Esophagus mucosa (tissue), 1 donor: ENCODE measurements around the gene AGFG1. TPM values are rescaled to one million over a fixed set of nuclear protein-coding genes. Genes with fewer than 3 reads are reported as not detected.

Source experiments
- ATAC-seq: fragments of 200-7000 bp; cut with Tn5 transposase; one replicate; pipeline ENCODE4 v1.9.1; 2020
- total RNA-seq: library from RNA; stranded (reverse); gene quantifications from one replicate; pipeline ENCODE4 v1.2.4, GENCODE V29; 2023
- donor health status: DM: yes; HTN: yes; CAD: no.

Gene AGFG1
- total RNA-seq, 1 donor from 2014 or later = 62.4 TPM

DNA sequence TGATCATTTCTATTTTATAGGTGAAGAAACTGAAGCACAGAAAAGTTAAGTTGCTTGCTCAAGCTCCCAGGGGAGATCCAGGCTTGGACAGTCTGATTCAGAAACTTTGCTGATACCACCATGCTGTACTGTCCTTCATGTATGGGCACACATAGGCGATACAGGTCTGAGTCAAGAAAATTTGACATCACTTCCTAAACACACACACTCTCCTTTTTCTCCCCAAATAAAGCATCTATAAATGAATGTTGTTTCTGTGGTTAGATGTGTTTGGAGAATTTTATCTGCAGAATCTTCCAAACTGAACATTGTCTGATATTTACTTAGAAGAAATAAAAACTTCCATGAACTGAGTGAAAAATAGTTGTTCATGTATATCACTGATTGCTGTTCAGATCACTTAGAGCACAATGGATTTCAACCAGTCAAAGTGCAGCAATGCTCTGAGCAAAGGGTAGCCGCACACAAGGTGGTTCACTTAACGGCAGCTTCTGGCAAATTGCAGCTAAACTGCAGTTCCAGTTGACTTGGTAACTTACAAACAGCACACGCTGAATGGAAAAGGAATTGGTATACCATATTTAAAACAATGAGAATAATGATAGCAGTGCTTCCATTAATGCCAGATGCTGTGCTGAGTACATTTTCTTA is 10.0 kb upstream of the AGFG1 start:
- ATAC-seq = no peak

DNA sequence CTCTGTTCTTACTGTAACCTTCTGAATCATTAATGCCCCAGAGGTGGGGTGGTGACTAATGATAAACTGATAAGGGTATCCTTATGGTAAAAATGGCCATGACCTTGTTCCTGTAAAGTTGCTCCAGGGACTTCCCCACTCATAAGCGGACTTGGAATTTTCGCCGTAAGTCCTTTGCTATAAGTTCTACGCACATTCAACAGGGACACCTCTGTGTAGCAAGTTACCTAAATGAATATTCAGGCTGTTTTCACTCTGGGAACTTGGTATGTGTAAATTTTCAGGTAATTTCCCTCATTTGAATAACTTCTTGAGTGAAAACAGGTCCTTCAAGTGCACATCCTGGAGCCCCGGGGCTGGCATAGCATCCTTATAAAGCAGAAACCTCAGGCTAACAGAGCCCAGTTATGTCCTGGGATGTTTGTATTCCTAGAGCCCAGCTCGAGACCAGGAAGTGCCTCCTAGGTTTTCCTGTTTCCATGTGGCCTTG is 9.4 kb upstream of the AGFG1 start:
- peak; percentile 24 for ATAC-seq

DNA sequence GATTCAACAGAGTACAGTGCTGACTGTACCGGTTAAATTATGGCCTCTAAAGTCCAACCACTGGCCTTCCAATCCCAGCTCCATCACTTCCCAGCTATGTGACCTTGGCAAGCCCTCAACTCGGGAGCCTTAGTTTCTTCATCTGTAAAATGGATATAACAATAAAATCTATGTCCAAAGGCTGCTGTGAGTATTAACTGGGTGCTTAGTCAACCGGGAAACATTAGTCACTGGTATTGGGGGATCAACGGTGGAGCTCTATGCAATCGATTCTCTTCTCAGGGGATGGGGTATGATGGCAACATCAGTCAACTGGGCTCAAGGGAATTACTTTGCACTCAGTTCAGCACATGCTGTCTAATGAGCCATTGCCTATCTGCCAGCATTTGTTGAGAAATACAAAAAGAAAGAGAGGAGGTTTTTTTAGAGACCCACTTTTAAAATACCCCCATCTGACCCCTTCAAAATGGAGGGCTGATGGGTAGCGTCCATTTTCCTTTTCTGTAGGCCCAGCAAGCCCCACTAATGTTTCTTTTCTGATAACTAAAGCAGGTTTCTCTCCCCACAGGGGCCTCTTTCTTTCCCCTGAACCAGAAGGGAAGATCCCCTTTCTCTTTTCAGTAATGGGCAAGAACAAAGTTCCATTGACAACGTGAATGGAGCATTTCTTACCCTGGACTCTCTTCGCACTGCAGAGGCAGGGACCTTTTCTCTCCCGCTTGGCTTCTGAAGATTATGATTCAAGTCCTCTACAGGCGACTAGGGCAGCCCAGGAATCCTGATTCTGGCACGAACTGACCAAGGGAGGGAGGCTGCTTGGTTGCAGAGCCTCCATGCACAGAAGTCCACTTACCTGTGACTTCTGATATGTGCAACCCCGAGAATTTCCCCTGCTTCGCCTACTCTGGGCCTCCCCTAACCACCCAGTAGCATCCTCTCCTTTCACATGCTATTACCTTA is 8.7 kb upstream of the AGFG1 start:
- ATAC-seq = no peak

DNA sequence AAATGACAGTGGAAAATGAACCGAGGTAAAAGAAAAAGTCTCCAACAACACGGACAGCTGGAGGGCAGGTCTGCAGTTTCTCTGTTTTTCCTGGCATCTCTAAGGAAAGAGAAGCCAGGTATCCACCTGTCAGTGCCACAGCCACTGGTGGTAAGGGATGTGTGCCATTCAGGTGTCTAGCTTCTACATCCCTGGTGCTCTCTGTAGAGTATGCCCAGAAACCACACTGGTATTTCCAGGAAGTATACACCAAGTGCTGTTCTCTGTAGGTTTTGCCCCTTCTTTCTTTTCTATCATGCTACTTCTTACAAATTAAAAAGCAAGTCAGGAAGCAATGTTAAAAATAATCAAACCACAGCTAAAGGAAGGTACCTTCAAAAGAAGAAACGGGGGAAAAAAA is 7.6 kb upstream of the AGFG1 start:
- ATAC-seq = no peak

DNA sequence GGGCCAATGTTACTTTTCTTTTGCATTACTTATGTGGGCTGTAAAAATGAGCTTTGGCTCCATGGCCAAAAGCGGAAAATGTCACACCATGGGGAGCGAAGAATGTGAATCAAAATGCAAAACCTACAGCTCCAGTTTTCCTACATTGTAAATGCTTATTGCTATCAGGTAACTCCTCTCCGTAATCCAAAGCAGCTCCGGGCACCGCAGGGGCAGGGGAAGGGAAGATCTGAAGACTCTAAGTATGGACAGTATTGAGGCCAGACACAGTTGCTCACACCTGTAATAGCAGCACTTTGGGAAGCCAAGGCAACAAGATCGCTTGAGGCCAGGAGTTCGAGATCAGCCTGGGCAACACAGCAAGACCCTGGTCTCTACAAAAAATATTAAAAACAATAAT is 7.1 kb upstream of the AGFG1 start:
- no peak for ATAC-seq

DNA sequence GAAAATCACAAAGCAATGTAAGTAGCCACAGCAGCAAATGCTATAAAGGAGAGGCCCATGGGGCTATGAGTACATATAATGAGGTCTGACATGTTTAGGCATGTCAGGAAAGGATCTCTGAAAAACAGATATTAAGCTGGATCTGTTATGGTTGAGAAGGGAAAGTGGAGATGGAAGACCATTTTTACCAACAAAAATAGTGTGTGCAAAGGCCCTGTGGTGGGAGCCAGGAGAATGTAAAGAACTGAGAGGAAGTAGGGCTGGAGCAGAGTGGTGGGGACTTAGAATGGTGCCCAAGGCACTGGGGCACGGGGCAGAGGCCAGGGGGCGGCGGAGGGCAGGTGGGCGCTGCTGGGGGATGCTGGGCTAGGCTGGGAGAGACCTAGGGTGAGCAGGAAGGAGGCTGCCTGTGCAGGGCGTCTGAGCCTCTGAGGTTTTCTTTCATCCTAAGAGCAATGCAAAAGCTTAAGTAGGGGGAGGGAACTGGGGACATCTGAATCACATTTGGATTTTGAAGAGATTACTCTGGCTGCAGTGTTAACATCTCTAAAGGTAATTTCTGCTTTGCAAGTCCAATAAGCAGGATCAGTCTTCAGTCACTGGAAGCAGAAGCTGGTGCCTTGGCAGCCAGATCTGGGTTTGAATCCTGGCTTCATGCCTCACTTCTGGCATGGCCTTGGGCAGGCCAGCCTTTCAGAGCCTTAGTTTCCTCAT is 4.9 kb upstream of the AGFG1 start:
- peak; percentile 38 for ATAC-seq

DNA sequence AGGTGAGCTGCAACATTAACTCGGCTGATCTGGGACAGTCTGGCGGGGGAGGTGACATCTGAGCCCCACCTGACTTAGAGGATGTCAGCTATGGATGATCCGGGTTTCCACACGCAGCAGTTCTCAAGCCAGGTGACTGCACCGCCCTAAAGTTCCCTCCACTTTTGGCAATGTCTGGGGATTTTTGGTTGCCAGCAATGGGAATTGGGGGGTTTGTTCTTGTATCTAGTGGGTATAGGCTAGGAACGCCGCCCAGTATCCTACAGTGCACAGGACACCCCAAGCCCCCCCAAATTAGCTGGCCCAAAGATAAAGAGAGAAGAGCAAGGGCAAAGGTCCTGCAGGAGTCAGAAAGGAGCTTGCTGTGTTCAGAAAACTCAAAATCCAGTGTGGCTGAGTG is 544 bp upstream of the AGFG1 start:
- no peak for ATAC-seq

DNA sequence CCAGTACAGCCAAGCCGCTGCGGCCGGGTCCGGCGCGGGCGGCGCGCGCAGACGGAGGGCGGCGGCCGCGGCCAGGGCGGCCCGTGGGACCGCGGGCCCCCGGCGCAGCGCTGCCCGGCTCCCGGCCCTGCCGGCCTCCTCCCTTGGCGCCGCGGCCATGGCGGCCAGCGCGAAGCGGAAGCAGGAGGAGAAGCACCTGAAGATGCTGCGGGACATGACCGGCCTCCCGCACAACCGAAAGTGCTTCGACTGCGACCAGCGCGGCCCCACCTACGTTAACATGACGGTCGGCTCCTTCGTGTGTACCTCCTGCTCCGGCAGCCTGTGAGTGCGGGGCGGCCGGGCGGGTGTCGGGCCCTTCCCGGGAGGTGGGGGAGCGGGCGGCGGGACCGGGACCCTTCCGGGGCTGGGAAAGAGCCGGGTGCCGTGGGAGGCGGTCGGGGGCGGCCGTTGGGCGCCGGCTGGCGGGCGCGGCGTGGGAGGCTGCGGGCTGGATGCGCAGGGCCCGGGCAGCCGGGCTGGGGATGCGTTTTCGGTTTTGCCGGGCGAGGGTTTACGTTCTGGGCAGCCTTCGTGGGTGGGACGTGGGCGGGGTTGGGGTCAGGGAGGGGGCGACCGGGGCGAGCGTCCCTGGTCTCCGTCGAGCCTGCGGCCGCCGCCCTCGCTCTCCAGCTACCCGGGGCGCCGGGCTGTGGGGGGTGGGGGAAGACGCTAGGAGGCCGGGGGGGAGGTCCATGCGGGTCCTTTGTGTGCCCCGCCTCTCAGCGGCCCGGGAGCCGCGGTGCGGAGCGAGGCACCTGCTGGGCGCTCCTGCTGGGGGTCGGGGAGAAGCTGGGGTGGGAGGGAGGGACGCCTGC is 537 bp downstream of the AGFG1 start:
- peak; percentile 70 for ATAC-seq

DNA sequence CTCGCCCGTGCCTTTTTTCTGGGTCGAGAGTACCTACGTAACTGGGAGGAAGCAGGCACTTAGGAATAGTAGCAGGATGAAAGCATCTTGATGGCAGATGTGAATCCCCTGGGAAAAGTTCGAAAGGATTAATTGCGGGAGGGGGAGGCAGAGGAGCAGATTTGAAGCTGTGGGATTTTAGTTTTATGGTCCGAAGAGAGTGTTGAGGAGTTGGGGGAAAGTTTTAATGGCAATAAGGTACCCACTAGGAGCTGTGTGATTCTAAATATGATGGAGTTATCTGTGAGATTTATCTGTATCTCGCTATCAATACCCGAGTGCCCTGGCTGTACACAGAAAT is 1.1 kb downstream of the AGFG1 start:
- ATAC-seq = no peak

DNA sequence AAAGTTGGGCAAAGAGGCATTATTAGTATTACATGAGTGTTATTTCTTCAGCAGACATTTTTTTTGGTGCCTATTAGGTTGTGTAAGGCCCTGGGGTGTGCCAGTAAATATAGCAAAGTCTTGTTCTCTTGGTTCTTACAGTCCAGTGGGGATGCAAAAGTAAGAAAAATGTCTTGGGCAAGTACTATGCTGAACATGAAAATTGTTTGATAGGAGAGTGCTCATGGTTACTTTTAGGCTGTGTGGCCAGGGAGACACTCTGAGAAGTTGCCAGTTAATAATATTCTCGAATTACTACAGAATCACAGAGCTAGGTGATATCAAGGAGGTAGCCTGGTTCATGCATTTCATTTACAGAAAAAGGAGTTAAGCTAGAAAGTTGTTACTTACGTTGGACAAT is 1.9 kb downstream of the AGFG1 start:
- no peak for ATAC-seq

DNA sequence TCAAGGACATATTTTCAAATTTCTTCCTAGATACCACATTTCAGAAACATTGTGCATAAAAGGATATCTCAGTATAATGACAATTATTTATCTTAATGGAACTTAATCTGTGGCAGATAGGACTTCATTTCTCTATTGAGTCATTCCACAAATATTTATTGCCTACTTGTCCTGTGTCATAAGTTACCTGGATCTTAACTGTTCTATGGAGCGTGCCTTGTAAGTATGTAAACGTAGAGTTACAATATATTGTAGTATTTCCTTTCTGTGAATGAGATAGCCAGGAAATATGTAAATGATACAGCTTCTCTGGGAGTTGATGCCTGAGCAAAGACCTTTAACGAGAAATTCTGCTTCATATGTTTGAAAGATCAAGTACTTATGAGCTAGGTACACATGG is 2.5 kb downstream of the AGFG1 start:
- ATAC-seq = peak; percentile 55

DNA sequence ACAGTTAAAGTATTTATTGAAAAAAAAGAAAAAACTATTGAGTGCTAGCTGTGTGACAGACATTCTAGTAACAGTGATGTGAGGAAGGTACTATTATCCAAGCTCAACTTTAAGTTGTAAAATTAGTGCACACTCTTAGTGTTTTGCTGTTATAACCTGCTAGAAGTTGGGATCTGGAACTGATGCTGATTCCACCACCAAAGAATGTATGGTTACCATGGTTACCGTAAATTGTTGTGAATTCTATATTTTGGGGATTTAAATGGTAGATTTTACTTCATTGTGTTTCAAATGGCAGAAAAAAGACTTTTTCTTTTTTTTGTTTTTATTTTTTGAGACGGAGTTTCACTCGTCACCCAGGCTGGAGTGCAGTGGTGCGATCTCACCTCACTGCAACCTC is 5.3 kb downstream of the AGFG1 start:
- no peak for ATAC-seq

DNA sequence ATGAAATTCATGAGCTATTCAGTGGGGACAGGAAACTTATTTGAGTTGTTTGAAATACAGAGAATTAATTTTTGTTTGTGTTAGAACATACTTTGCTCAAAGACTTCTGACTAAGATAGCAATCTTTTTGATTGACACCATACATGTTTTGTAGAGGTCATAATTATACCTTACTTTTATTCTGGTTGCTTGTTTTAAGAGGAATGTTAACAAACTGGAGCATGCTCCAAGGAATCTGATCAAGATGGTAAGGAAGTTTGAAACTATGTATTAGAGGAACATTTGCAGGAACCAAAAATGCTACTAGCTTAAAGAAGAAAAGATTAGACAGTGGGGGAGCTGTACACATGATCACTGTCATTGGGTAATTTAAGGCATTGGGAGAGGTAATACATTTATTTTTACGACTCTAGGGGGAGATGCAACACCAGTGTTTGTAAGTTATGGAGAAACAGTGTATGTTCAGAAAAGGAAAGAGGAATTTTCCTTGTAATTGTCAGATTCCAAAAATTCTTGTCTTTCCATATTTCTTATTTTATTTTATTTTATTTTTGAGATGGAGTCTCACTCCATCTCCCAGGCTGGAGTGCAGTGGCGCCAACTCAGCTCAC is 8.0 kb downstream of the AGFG1 start:
- ATAC-seq = no peak

DNA sequence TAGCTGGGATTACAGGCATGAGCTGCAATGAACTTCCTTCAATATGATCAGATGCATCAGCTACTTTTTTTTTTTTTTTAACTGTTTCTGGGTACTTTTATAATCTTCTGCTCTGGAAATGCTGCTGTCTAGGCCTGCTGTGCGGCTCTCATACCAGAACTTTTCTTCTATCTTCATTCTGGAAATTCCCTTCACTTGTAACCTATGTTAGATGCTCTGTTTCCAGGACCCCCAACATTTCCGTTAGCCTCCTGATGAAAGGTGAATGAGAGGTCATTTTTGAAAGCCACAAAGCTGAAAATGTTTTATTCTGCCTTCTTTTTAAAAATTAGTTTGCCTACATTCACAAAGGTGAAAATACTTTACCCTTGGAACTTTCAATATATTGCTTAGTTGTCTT is 8.6 kb downstream of the AGFG1 start:
- no peak for ATAC-seq

DNA sequence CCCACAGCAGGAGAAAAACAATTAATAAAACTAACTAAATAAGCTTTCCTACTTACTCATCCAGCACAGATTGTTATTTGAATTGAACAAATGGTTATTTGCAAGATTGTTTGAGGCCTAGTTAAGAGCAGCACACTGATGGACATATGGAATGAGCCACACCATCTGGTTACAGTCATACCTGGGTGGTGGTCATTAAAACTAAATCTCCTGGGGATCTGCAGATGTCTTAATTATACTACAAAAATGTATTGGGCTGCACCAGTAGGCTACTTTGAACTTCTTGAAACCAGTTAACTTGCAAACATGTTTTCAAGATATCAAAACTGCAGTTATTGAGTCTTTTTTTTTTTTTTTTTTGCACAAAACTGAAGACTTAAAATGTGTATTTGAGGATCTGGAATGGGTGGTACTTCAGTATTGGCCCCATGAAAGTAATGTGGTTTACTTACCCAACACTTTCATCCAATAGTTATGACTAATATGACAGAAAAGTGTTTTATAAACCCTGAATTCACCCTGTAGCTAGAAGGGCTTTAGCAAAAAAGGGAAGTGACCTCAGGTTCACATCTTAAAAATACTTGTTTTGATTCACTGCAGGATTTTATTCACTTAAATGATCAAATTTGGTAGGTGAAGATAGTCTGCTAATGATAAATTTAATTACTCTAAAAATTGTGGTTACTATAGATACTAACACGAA is 10.8 kb downstream of the AGFG1 start:
- no peak for ATAC-seq

DNA sequence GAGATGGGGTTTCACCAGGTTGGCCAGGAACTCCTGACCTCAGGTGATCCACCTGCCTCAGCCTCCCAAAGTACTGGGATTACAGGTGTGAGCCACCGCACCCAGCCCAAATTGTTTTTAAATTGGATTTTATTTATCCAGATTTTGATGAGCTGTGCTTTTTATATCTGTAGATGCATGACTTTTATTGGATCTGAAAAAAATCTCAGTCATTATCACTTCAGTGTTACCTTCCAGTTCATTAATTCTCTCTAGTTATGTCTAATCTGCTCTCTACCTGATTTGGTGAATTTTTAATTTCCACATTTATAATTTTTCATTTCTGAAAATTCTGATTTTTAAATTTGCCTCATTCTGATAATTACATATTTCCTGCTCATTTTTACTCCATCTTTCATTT is 13.5 kb downstream of the AGFG1 start:
- ATAC-seq = no peak

DNA sequence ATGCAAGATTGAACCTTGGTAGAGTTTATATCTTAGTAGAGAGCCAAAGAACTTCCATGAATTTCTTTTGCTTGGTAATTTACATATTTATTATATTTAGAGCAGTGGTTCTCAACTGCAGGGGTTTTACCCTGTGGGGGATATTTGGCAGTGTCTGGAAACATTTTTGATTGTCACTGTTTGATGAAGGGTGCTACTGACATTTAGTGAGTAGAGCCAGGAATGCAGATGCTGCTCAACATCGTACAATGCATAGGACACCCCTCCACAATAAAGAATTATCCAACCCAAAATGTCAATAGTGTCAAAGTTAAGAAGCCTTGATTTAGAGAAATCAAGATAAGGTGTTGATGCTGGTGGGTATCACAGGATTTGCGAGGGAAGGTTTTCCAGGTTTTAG is 14.7 kb downstream of the AGFG1 start:
- ATAC-seq = no peak

DNA sequence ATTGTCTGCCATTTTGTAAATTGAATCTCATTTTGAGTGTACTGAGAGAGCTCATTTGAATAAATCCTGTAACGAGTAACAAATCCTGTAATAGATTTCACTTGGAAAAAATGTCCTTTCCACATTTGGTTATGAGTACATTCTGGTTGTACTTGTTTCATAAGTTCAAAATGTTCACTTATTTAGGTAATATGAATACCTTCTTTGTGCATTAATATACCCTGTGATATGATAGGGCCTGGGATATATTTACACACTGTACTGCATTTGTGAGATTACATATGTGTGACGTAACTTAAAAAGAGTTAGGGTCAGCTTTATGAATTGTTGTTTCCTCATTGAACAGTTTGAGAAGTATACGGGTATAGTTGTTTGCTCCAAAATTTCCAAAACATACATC is 16.1 kb downstream of the AGFG1 start:
- no peak for ATAC-seq

DNA sequence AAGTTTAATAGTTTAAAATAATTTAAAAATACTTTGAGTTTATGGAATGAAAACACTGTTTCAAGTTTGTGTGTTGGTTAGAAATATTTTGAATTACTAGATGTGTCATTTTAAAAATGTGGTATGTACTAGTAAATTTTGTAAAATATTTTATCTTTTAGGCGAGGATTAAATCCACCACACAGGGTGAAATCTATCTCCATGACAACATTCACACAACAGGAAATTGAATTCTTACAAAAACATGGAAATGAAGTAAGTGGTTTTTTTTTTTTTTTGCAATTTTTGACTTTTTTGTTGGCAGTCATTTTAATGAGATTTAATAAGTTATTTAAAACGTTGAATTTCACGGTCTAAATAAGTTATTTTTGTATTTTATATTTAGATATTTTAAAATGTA is 19.4 kb downstream of the AGFG1 start:
- no peak for ATAC-seq

DNA sequence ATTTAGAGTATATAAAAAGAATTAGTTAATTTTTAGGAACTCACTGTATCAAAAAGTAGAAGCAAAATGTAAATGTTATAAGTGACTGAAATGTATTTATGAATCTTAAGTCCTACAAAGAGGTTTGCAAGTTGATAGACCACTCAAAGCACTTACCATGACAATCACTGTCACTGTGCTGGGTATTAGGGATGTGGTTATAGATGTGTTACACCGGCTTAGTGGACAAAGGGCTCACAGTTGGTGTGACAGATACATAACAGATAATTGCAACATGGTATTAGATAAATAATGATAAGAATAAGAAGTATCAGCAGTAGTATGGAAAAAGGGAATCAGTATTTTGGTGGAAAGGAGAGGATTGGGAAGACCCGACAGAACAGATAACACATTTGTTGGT is 21.6 kb downstream of the AGFG1 start:
- no peak for ATAC-seq

DNA sequence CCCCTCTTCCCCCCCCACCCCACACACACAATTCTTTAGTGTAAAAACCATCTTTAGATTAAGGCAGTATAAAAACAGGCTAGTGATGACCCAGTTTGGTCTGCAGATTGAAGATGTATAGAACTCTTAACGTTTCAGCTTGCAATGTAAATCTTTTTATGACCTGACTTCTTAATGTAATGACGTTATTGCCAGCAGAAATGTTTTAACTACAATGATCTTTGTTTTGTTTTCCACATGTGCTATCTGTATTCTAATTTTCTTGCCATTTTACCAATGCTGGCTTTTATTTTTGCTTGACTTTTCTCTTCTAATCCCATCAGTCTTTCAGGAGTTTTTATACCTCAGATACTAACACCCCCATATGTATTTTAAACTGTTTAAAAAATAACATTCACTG is 25.2 kb downstream of the AGFG1 start:
- ATAC-seq = no peak
